C4-2B (cell line): Measurements from ENCODE around the gene LLPH.

Source experiments
- CTCF ChIP-seq: fragments of 450-650 bp; conservative IDR thresholded peaks from 2 replicates; pipeline ENCODE4 v1.5.1; 2017; ENCODE audit warnings: mild to moderate bottlenecking
- ZFX ChIP-seq: fragments of 450-650 bp; IDR thresholded peaks from 2 replicates; pipeline ENCODE4 v1.6.1; 2017

- TF ChIP-seq CTCF (peak; percentile 89), ZFX (no peak)
Observed at GRCh38 chr12:66144791-66145754, 14.5 kb upstream of the LLPH start.
